ENCODE data around the gene ARHGEF12.

DNA sequence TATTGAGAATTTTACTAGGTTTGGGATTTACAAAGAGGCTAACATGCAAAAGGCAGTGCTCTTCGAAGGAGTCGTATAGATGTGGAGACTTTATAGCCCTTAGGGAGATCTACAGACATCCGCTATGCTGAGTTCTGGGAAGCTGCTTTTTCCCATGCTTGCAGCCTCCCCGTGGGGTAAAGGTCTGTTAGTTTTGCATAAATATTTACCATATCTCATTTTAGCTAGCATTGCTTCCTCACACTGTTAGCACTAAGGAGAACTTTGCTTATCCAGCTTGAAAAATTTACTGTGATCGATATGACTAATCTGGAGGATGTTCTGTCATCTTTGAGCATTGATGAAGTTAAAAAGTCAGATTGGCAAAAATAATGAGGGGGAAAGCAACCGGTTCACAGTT is 18.6 kb downstream of the ARHGEF12 start:
- TF ChIP-seq, protein P1, sequence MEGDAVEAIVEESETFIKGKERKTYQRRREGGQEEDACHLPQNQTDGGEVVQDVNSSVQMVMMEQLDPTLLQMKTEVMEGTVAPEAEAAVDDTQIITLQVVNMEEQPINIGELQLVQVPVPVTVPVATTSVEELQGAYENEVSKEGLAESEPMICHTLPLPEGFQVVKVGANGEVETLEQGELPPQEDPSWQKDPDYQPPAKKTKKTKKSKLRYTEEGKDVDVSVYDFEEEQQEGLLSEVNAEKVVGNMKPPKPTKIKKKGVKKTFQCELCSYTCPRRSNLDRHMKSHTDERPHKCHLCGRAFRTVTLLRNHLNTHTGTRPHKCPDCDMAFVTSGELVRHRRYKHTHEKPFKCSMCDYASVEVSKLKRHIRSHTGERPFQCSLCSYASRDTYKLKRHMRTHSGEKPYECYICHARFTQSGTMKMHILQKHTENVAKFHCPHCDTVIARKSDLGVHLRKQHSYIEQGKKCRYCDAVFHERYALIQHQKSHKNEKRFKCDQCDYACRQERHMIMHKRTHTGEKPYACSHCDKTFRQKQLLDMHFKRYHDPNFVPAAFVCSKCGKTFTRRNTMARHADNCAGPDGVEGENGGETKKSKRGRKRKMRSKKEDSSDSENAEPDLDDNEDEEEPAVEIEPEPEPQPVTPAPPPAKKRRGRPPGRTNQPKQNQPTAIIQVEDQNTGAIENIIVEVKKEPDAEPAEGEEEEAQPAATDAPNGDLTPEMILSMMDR (IDR thresholded peaks at IDR 0.05) = no peak
- no peak for TF ChIP-seq POLR2A (IDR thresholded peaks at IDR 0.05)
